ENCODE results near the gene TMPRSS9.

TMPRSS9 gene

GRCh38 chr19:2423071-2423914, 63.2 kb downstream of the TMPRSS9 start:
- TF ChIP-seq TAF1 (IDR thresholded peaks at IDR 0.05; ENCODE audit: low read depth) (no peak), MAX (IDR thresholded peaks at IDR 0.05) (no peak), NFIC (IDR thresholded peaks at IDR 0.05) (no peak), CEBPB (IDR thresholded peaks at IDR 0.05) (no peak), ZBTB7A (IDR thresholded peaks at IDR 0.05; ENCODE audit: low read depth) (no peak), FOXM1 (IDR thresholded peaks at IDR 0.05; ENCODE audit: borderline replicate concordance, low read depth) (no peak), YY1 (IDR thresholded peaks at IDR 0.05; ENCODE audit: low read depth) (no peak)

GRCh38 chr19:2423915-2424685, 64.0 kb downstream of the TMPRSS9 start:
- TF ChIP-seq FOXM1 (IDR thresholded peaks at IDR 0.05; ENCODE audit: borderline replicate concordance, low read depth) = no peak
- no peak for TF ChIP-seq REST (IDR thresholded peaks at IDR 0.05; ENCODE audit: low read depth)
- no peak for TF ChIP-seq MAX (IDR thresholded peaks at IDR 0.05)
- TF ChIP-seq EGR1 (IDR thresholded peaks at IDR 0.05) = no peak
- TF ChIP-seq TAF1 (IDR thresholded peaks at IDR 0.05; ENCODE audit: low read depth) = no peak
- TF ChIP-seq TCF12 (IDR thresholded peaks at IDR 0.05; ENCODE audit: low read depth) = no peak
- TF ChIP-seq ZBTB7A (IDR thresholded peaks at IDR 0.05; ENCODE audit: low read depth) = no peak
- TF ChIP-seq TEAD4 (IDR thresholded peaks at IDR 0.05) = no peak
- no peak for TF ChIP-seq CREB1 (IDR thresholded peaks at IDR 0.05; ENCODE audit: low read depth)
- no peak for TF ChIP-seq RAD21 (IDR thresholded peaks at IDR 0.05; ENCODE audit: low read depth)
- no peak for TF ChIP-seq CEBPB (IDR thresholded peaks at IDR 0.05)
- no peak for TF ChIP-seq USF1 (IDR thresholded peaks at IDR 0.05)
- TF ChIP-seq YY1 (IDR thresholded peaks at IDR 0.05; ENCODE audit: low read depth) = no peak
- TF ChIP-seq EP300 (IDR thresholded peaks at IDR 0.05; ENCODE audit: borderline replicate concordance) = no peak
- TF ChIP-seq NFIC (IDR thresholded peaks at IDR 0.05) = no peak

- TF ChIP-seq TEAD4 (IDR thresholded peaks at IDR 0.05) (no peak), REST (IDR thresholded peaks at IDR 0.05; ENCODE audit: low read depth) (no peak), TCF12 (IDR thresholded peaks at IDR 0.05; ENCODE audit: low read depth) (no peak), CEBPB (IDR thresholded peaks at IDR 0.05) (no peak)
Observed at GRCh38 chr19:2424686-2425621, 64.9 kb downstream of the TMPRSS9 start.

- no peak for TF ChIP-seq CEBPB (IDR thresholded peaks at IDR 0.05)
- no peak for TF ChIP-seq ZBTB7A (IDR thresholded peaks at IDR 0.05; ENCODE audit: low read depth)
- no peak for TF ChIP-seq TCF12 (IDR thresholded peaks at IDR 0.05; ENCODE audit: low read depth)
- TF ChIP-seq EP300 (IDR thresholded peaks at IDR 0.05; ENCODE audit: borderline replicate concordance) = no peak
Observed at GRCh38 chr19:2425622-2426581, 65.8 kb downstream of the TMPRSS9 start.

Measured in Ishikawa (cell line).